Dermis blood vessel endothelial cell (primary cell): ENCODE results near the gene B3GALT4. TPM values are rescaled to one million over a fixed set of nuclear protein-coding genes. Genes with fewer than 3 reads are reported as not detected.
A peak's percentile ranks its signal among the peaks of the same experiment; 100 is the strongest.
"Not testable (repeated sequence)": the region's sequence is repeated elsewhere in the genome, so short reads cannot be mapped to it uniquely, and the experiment has no call there.

Experiments
- DNase-seq: peaks from one replicate; pipeline ENCODE4 v3.0.0; 2010
- total RNA-seq: library from RNA; depleted of rRNA; stranded (reverse); fragments of >200 nt; gene quantifications from 2 replicates; pipeline ENCODE4 v1.2.3, GENCODE V29; 2014

Gene B3GALT4
- total RNA-seq, 1 donor from 2014 or later = 10.0 TPM

- DNase-seq = peak; percentile 46
Observed at GRCh38 chr6:33272275-33273128, 4.4 kb upstream of the B3GALT4 start.

- DNase-seq = peak; percentile 7
Observed at GRCh38 chr6:33273129-33273923, 3.6 kb upstream of the B3GALT4 start.

- peak; percentile 10 for DNase-seq
Observed at GRCh38 chr6:33273924-33274902, 2.7 kb upstream of the B3GALT4 start.

GRCh38 chr6:33275795-33276580 is 935 bp upstream of the B3GALT4 start:
- DNase-seq = not testable (repeated sequence)

GRCh38 chr6:33276581-33276863 is 401 bp upstream of the B3GALT4 start:
- no peak for DNase-seq

- peak; percentile 20 for DNase-seq
Observed at GRCh38 chr6:33277663-33278391, 904 bp downstream of the B3GALT4 start.

GRCh38 chr6:33278392-33278741 is 1.4 kb downstream of the B3GALT4 start:
- DNase-seq = no peak

- no peak for DNase-seq
Observed at GRCh38 chr6:33278810-33279209, 1.9 kb downstream of the B3GALT4 start.

- DNase-seq = no peak
Observed at GRCh38 chr6:33279257-33279695, 2.4 kb downstream of the B3GALT4 start.

- peak; percentile 84 for DNase-seq
Observed at GRCh38 chr6:33279971-33280511, 3.1 kb downstream of the B3GALT4 start.

- DNase-seq = no peak
Observed at GRCh38 chr6:33280539-33280938, 3.6 kb downstream of the B3GALT4 start.

GRCh38 chr6:33285214-33285613 is 8.3 kb downstream of the B3GALT4 start:
- DNase-seq = not testable (repeated sequence)

GRCh38 chr6:33286946-33287914 is 10.3 kb downstream of the B3GALT4 start:
- no peak for DNase-seq

- peak; percentile 12 for DNase-seq
Observed at GRCh38 chr6:33288141-33288920, 11.4 kb downstream of the B3GALT4 start.

GRCh38 chr6:33288921-33289783 is 12.2 kb downstream of the B3GALT4 start, which contains the start of the genes PFDN6 and WDR46:
Gene PFDN6 (plus strand): TSS chr6:33289601. CDS start chr6:33289857, 256 bp downstream.
Gene WDR46 (minus strand): TSS chr6:33289239. CDS start chr6:33289170, 69 bp downstream.
- peak; percentile 92 for DNase-seq

GRCh38 chr6:33289784-33290315 is 12.9 kb downstream of the B3GALT4 start:
- DNase-seq = no peak

- no peak for DNase-seq
Observed at GRCh38 chr6:33290459-33290858, 13.5 kb downstream of the B3GALT4 start.
